NB4 (cell line): ENCODE results near the gene ELAVL1.
"Not testable (repeated sequence)": the region's sequence is repeated elsewhere in the genome, so short reads cannot be mapped to it uniquely, and the experiment has no call there.

Experiments used
- DNase-seq: peaks from one replicate; pipeline ENCODE4 v3.0.0; 2010; ENCODE audit warnings: low read depth
- H3K4me3 ChIP-seq: one replicate; pipeline ENCODE4 v1.5.1; 2011; ENCODE audit warnings: mild to moderate bottlenecking, low read depth, low read length, moderate library complexity
- MYC ChIP-seq: IDR thresholded peaks from 2 replicates; pipeline ENCODE4 v1.6.1; 2011; ENCODE audit warnings: low read depth, low read length
- POLR2A ChIP-seq: IDR thresholded peaks from 2 replicates; pipeline ENCODE4 v1.6.1; 2011; ENCODE audit warnings: mild to moderate bottlenecking; ENCODE audit not compliant: insufficient read length; ENCODE audit errors: extremely low read depth
- TF ChIP-seq, protein P1 (sequence below): IDR thresholded peaks from 2 replicates; pipeline ENCODE4 v1.6.1; 2011; ENCODE audit warnings: low read depth, low read length
- TF ChIP-seq, protein P2 (sequence below): IDR thresholded peaks from one replicate; pipeline ENCODE4 v1.5.1; 2012; ENCODE audit warnings: low read depth, low read length

Gene ELAVL1

DNA sequence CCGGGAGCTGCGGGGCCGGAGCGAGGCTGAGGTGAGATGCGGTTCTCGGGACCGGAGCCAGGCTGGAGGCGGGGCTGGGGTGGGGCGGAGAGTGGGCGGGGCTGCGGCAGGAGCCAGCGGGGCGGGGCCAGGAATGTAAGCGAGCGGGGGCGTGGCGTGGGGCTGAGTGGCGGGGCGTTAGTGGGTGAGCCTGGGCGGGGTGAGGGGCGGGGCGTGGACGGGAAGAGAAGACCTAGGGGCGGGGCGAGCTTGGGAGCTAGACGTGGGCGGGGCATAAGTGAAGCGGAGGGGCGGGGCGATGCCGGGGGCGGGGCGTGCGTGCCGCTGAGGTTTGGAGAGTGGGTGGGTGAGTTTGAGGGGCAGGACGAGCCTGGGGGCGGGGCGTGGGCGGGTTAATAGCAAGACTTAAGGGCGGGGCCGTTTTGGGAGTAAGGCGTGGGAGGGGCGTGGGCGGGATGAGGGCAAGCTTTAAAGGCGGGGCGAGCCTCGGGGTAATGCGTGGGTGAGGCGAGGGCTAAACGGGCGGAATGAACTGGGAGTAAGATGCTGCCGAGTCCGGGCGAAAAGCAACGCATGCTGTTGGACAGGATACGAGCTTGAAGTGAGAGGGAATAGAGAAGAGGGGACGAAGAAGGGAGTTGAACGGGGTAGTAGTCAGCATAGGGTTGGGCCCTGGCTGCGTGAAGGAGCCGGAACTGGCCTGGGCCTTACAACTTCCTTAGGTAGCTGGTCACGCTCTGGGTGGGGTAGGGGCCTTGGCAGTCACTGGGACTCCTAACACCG, 84.7 kb downstream of the ELAVL1 start:
- peak overlapping the region; percentile 67 for H3K4me3 ChIP-seq
- DNase-seq: peak; percentile 97
- TF ChIP-seq, protein P1, sequence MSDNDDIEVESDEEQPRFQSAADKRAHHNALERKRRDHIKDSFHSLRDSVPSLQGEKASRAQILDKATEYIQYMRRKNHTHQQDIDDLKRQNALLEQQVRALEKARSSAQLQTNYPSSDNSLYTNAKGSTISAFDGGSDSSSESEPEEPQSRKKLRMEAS: peak; percentile 30; the same call in 1 of the 2 replicates
- TF ChIP-seq POLR2A (peak; percentile 38), MYC (no peak)
- TF ChIP-seq, protein P2, sequence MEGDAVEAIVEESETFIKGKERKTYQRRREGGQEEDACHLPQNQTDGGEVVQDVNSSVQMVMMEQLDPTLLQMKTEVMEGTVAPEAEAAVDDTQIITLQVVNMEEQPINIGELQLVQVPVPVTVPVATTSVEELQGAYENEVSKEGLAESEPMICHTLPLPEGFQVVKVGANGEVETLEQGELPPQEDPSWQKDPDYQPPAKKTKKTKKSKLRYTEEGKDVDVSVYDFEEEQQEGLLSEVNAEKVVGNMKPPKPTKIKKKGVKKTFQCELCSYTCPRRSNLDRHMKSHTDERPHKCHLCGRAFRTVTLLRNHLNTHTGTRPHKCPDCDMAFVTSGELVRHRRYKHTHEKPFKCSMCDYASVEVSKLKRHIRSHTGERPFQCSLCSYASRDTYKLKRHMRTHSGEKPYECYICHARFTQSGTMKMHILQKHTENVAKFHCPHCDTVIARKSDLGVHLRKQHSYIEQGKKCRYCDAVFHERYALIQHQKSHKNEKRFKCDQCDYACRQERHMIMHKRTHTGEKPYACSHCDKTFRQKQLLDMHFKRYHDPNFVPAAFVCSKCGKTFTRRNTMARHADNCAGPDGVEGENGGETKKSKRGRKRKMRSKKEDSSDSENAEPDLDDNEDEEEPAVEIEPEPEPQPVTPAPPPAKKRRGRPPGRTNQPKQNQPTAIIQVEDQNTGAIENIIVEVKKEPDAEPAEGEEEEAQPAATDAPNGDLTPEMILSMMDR: no peak

DNA sequence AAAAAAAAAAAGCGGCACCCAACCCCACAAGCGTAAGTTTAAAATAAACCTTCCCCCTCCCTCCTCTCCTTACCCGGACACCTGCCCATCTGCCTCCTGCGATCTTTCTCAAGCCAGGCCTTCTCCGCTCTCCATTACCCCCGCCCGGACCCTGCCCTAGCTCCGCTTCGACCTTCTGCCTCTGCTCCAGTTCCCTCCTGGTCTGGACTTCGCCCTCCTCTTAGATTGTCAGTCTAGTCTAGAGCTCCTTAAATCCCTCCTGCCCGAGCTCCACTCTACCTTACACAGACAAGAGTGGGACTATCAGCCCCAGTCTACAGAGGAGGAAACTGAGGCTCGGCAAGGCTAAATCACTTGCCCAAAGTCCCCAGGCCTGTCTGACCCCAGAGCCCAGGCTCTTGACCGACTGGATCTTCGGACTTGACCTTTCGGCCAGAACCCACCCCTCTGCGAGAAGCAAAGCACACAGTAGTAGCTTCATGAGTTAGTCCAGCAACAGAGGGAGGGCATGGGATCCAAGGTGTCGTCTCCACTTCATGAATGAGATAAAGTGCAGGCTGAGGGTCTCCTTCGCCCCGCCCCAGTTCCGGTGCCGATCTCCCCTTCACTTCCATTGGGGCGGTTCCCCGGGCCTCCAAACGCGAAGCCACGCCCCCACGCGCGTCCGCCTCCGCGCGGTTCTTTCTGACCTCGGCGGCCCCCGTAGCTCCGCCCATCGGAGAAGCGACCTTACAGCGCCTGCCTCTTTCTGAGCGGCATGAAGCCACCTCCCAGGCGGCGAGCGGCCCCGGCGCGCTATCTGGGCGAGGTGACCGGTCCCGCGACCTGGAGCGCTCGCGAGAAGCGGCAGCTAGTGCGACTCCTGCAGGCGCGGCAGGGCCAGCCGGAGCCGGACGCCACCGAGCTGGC, 85.6 kb downstream of the ELAVL1 start, which contains the start of gene SNAPC2:
Gene SNAPC2 (plus strand): TSS at position 729 of the 909 bp plus-strand sequence. CDS start 29 bp downstream, at position 758.
- DNase-seq: peak; percentile 96
- peak within 1 kb of the TSS; percentile 67 for H3K4me3 ChIP-seq
- TF ChIP-seq POLR2A (peak; percentile 54), MYC (peak; percentile 76)
- TF ChIP-seq, protein P1: peak; percentile 76
- TF ChIP-seq, protein P2: no peak

DNA sequence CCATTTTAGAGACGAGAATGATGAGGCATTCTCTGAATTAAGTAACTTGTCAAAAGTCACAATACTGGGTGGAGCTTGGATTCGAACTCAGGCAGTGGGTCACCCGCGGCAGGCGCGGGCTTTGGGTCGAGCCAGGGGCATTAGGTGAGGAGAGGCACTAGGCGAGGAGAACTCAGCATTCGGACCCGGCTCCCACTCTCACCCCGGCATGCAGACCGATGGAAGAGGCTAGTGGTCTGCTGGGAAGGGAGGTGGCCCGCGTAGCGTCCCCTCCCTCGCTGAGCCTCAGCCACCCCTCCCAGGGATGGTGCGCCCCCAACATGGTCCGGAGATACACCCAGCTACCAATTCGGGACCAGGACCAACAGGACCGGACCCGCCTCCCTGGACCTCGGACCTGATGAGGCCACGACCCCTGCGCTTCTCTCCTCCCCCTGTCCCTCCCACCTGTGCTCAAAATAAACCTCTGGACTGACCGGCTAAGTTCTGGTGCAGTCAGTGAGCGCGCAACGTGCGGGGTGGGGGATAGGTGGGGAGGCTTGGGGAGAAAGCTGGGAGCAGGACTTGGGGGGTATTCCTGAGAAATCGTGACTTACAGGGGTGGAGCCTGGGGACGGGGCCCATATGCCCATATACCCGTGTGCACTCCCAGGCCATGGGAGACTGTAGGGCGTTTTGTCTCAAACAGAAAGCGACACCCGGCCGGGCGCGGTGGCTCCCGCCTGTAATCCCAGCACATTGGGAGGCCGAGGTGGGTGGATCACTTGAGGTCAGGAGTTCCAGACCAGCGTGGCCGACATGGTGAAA, 86.6 kb downstream of the ELAVL1 start:
- no peak overlapping the region for H3K4me3 ChIP-seq
- DNase-seq: no peak
- no peak for TF ChIP-seq MYC
- TF ChIP-seq, protein P2: no peak
- TF ChIP-seq, protein P1: no peak
- no peak for TF ChIP-seq POLR2A

DNA sequence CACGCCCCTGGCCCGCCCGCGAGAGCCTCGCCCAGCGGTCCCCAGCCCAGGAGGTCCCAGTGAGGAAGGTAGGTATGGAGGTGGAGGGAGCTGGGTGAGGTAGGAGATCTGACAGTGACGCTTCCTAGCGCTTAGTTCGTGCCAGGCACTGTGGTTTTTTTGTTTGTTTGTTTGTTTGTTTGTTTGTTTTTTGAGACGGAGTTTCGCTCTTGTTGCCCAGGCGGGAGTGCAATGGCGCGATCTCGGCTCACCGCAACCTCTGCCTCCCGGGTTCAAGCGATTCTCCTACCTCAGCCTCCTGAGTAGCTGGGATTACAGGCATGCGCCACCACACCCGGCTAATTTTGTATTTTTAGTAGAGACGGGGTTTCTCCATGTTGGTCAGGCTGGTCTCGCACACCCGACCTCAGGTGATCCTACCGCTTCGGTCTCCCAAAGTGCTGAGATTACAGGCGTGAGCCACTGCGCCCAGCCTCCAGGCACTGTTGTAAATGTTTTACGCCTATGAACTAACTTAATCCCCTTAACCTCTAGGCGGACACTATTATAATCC, 87.3 kb downstream of the ELAVL1 start:
- not testable (repeated sequence) for DNase-seq, H3K4me3 ChIP-seq

DNA sequence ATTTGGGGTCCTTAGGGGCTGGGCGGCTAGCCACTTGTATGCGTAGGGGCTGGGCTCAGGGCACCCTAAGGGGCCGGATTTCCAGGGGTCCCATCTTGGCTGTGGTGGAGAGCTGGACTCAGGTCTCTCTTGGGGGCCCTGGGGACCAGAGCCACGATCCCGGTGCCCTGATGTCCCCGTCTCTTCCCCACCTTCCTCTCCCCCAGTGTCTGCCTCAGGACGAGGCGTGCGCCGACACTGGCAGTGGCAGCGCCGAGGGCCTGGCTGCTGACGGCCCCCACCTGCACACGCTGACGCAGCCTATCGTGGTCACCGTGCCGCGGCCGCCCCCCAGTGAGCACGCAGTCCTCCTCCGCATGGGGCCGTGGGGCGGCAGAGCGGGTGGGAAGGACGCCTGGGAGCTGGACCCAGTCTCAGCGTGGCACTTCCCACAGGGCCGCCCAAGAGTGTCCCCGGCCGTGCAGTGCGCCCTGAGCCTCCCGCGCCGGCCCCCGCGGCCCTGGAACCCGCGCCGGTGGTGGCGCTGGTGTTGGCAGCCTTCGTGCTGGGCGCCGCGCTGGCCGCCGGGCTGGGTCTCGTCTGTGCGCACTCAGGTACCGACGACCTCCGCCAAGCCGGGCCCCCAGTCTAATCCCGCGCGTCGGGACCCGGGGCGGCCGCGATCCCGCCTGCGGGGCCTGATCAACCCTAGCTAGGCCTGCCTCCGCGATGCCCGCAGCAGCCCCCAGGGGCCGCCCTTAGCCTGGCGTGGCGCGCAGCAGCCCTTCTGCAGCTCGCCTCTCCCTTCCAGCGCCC, 88.0 kb downstream of the ELAVL1 start:
- TF ChIP-seq, protein P1: 0 out of 2 replicates have a peak, but pooled peaks have one; percentile 2
- TF ChIP-seq, protein P2: peak; percentile 57
- TF ChIP-seq MYC (no peak; the same call in 1 of the 2 replicates), POLR2A (no peak)
- no peak overlapping the region for H3K4me3 ChIP-seq
- peak; percentile 81 for DNase-seq
